Neural cell (in vitro differentiated cells): ENCODE data around the gene NUDT8.

Experiments used
- POLR2AphosphoS5 ChIP-seq: IDR thresholded peaks from 2 replicates; pipeline ENCODE4 v1.6.1; 2012
- TF ChIP-seq, protein P1 (sequence below): IDR thresholded peaks from 2 replicates; pipeline ENCODE4 v1.6.1; 2012; ENCODE audit warnings: borderline replicate concordance
- TF ChIP-seq, protein P2 (sequence below): fragments of 450-650 bp; IDR thresholded peaks from 2 replicates; pipeline ENCODE4 v1.5.1; 2014; ENCODE audit warnings: antibody characterized with exemption, mild to moderate bottlenecking, moderate library complexity; ENCODE audit not compliant: poor library complexity, severe bottlenecking

DNA sequence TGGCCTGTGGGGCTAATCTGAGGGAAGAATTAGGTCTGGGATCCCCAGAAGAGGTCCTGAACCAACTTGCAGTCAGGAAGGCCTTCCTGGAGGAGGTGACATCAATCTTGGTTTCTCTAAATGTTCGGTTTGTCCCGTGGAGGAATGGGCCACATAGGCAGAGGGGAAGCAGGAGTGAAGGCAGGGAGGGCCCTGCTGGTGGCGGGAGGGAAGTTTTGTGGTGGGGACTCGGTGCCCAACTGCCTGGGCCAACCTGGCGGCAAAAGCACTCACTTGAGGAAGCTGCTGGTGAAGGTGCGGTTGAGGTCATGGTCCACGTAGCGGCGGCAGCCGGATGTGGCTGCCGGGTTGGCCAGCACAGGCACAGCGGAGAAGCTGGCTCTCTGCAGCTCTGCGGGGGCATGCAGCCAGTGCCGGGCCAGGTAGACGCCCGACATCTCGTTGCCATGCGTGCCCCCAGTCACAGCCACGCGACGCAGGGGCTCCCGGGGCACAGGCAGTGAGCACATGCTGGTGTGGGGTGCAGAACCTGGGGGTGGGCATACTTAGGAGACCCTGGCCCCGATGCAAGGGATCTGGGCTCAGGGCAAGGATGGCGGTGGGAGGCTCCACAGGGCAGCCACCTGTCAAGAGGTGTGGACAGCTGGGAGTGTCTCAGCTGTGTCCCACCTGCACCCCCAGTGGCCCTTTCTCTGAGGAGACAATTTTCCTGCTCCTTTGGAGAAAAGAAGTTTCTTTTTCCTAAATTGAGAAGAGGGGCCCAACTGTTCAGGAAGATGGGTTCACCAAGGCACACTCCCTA, 17.0 kb upstream of the NUDT8 start:
- no peak for TF ChIP-seq POLR2AphosphoS5
- TF ChIP-seq, protein P1, sequence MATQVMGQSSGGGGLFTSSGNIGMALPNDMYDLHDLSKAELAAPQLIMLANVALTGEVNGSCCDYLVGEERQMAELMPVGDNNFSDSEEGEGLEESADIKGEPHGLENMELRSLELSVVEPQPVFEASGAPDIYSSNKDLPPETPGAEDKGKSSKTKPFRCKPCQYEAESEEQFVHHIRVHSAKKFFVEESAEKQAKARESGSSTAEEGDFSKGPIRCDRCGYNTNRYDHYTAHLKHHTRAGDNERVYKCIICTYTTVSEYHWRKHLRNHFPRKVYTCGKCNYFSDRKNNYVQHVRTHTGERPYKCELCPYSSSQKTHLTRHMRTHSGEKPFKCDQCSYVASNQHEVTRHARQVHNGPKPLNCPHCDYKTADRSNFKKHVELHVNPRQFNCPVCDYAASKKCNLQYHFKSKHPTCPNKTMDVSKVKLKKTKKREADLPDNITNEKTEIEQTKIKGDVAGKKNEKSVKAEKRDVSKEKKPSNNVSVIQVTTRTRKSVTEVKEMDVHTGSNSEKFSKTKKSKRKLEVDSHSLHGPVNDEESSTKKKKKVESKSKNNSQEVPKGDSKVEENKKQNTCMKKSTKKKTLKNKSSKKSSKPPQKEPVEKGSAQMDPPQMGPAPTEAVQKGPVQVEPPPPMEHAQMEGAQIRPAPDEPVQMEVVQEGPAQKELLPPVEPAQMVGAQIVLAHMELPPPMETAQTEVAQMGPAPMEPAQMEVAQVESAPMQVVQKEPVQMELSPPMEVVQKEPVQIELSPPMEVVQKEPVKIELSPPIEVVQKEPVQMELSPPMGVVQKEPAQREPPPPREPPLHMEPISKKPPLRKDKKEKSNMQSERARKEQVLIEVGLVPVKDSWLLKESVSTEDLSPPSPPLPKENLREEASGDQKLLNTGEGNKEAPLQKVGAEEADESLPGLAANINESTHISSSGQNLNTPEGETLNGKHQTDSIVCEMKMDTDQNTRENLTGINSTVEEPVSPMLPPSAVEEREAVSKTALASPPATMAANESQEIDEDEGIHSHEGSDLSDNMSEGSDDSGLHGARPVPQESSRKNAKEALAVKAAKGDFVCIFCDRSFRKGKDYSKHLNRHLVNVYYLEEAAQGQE: no peak
- TF ChIP-seq, protein P2, sequence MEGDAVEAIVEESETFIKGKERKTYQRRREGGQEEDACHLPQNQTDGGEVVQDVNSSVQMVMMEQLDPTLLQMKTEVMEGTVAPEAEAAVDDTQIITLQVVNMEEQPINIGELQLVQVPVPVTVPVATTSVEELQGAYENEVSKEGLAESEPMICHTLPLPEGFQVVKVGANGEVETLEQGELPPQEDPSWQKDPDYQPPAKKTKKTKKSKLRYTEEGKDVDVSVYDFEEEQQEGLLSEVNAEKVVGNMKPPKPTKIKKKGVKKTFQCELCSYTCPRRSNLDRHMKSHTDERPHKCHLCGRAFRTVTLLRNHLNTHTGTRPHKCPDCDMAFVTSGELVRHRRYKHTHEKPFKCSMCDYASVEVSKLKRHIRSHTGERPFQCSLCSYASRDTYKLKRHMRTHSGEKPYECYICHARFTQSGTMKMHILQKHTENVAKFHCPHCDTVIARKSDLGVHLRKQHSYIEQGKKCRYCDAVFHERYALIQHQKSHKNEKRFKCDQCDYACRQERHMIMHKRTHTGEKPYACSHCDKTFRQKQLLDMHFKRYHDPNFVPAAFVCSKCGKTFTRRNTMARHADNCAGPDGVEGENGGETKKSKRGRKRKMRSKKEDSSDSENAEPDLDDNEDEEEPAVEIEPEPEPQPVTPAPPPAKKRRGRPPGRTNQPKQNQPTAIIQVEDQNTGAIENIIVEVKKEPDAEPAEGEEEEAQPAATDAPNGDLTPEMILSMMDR: no peak
